NCI-H1105 (cell line): ENCODE results near the gene MBNL2.

Experiments used
- DNase-seq: peaks from one replicate; lab custom pipeline; 2025; lab: John Stamatoyannopoulos, UW

MBNL2 gene

GRCh38 chr13:97327506-97328221, 105.5 kb downstream of the MBNL2 start:
- DNase-seq: no peak

- no peak for DNase-seq
Measured at GRCh38 chr13:97328222-97328790, 106.2 kb downstream of the MBNL2 start.

GRCh38 chr13:97329331-97329730, 107.2 kb downstream of the MBNL2 start:
- DNase-seq: no peak

- DNase-seq: no peak
Measured at GRCh38 chr13:97330448-97330847, 108.3 kb downstream of the MBNL2 start.

- DNase-seq: no peak
Measured at GRCh38 chr13:97332742-97333141, 110.6 kb downstream of the MBNL2 start.

- no peak for DNase-seq
Measured at GRCh38 chr13:97333983-97334382, 111.8 kb downstream of the MBNL2 start.

- no peak for DNase-seq
Measured at GRCh38 chr13:97334690-97335089, 112.6 kb downstream of the MBNL2 start.

- DNase-seq: no peak
Measured at GRCh38 chr13:97335488-97336134, 113.5 kb downstream of the MBNL2 start.

GRCh38 chr13:97337985-97338499, 115.9 kb downstream of the MBNL2 start:
- no peak for DNase-seq

GRCh38 chr13:97338571-97338970, 116.4 kb downstream of the MBNL2 start:
- DNase-seq: no peak

GRCh38 chr13:97339019-97339987, 117.2 kb downstream of the MBNL2 start:
- no peak for DNase-seq

GRCh38 chr13:97339988-97340749, 118.0 kb downstream of the MBNL2 start:
- DNase-seq: no peak

- no peak for DNase-seq
Measured at GRCh38 chr13:97341135-97341534, 119.0 kb downstream of the MBNL2 start.

- no peak for DNase-seq
Measured at GRCh38 chr13:97342136-97342535, 120.0 kb downstream of the MBNL2 start.

GRCh38 chr13:97342936-97343335, 120.8 kb downstream of the MBNL2 start:
- DNase-seq: no peak

GRCh38 chr13:97344265-97345175, 122.4 kb downstream of the MBNL2 start:
- DNase-seq: peak; percentile 21

GRCh38 chr13:97346097-97346496, 124.0 kb downstream of the MBNL2 start:
- DNase-seq: no peak

- no peak for DNase-seq
Measured at GRCh38 chr13:97346561-97347254, 124.6 kb downstream of the MBNL2 start.

- no peak for DNase-seq
Measured at GRCh38 chr13:97347255-97347932, 125.3 kb downstream of the MBNL2 start.
